HAP-1 (cell line): ENCODE measurements around the gene CALML5.

ENCODE experiments used
- DNase-seq, 2 experiments: peaks; one replicate each; pipeline ENCODE4 v3.0.0-alpha.2; 2016 to 2020; ENCODE audit warnings: low spot score in 2 of 2
- H3K27me3 ChIP-seq: fragments of 250-450 bp; sonication (Bioruptor Pico); 2 replicates; pipeline ENCODE4 v1.5.1; 2020; ENCODE audit warnings: low read depth, mild to moderate bottlenecking, moderate library complexity
- H3K36me3 ChIP-seq: fragments of 250-450 bp; sonication (Bioruptor Pico); replicated peaks from 2 replicates; pipeline ENCODE4 v1.5.1; 2020; ENCODE audit warnings: mild to moderate bottlenecking
- H3K4me1 ChIP-seq: fragments of 250-450 bp; sonication (Bioruptor Pico); 2 replicates; pipeline ENCODE4 v1.5.1; 2020; ENCODE audit warnings: mild to moderate bottlenecking
- H3K4me3 ChIP-seq: fragments of 250-450 bp; sonication (Bioruptor Pico); 2 replicates; pipeline ENCODE4 v1.5.1; 2020; ENCODE audit warnings: mild to moderate bottlenecking, moderate library complexity
- H3K9me3 ChIP-seq: fragments of 250-450 bp; sonication (Bioruptor Pico); 2 replicates; pipeline ENCODE4 v1.5.1; 2020; ENCODE audit warnings: mild to moderate bottlenecking, moderate library complexity
- in situ Hi-C: fragments of 300-500 bp; cut with MboI; formaldehyde crosslinking; loops from 3 replicates; pipeline ENCODE4 v1.14.3; 2020; ENCODE audit warnings: low sequenced_read_pairs, inconsistent platforms, mixed read lengths

The CALML5 gene

GRCh38 chr10:5499493-5500140 is at the start of gene CALML5:
Gene CALML5 (minus strand): TSS chr10:5499570. CDS start chr10:5499438, 132 bp downstream.
- H3K9me3 ChIP-seq = no peaks in the 10 kb centered on the region
- H3K4me1 ChIP-seq = no peaks in the 10 kb centered on the region
- in situ Hi-C loops = no loop called here
- H3K27me3 ChIP-seq = peaks cover 17% of the 10 kb centered on the region
- H3K36me3 ChIP-seq = no peaks in the 10 kb centered on the region
- DNase-seq = no peak
- H3K4me3 ChIP-seq = no peak within 1 kb of the TSS

DNA sequence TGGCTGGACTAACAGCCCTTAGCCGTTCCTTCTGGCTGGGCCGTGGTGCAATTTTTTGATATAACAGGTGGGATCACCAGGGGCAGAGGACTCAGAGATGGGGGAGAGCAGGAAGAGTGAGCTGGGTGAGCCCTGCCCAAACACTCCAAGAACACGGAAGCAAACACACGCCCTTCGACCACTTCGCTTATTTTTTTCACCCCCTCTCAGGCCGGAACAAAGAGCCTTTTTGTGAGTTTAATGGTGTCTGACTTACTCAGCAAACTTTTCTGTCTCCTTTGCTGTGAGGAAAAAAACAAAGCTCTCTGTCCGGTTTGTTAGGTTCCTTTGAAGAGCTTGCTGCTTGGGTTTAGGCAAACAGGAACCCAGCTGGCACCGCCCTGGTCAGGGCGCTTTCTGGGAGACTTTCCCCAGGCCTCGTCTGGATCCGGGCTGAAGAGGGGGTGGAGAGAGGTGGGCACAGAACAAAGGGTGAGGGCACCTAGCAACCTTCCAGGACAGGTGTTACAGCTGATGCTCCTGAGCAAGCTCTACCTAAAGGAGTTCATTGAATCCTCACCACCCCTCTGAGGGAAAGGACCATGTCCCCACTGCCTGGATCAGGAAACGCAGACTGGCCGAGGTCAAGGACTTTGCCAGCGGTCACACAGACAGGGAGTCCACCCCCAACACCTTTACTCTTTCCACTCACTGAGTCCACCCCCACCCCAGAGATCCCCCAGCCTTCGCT is 48.7 kb upstream of the CALML5 start:
- DNase-seq = no peak
- H3K27me3 ChIP-seq = no peaks in the 10 kb centered on the region
- H3K4me3 ChIP-seq = no peak overlapping the region
- no peaks in the 10 kb centered on the region; the same call in 1 of the 2 replicates for H3K9me3 ChIP-seq
- H3K4me1 ChIP-seq = no peaks in the 10 kb centered on the region
- no peaks in the 10 kb centered on the region for H3K36me3 ChIP-seq
- in situ Hi-C loops = no loop called here

GRCh38 chr10:5547681-5547930 is 48.2 kb upstream of the CALML5 start:
- in situ Hi-C loops = no loop called here
- peaks cover 3% of the 10 kb centered on the region; the same call in 1 of the 2 replicates for H3K27me3 ChIP-seq
- H3K4me1 ChIP-seq = no peaks in the 10 kb centered on the region
- DNase-seq = no peak
- H3K9me3 ChIP-seq = no peaks in the 10 kb centered on the region; the same call in 1 of the 2 replicates
- H3K4me3 ChIP-seq = no peak overlapping the region
- no peaks in the 10 kb centered on the region for H3K36me3 ChIP-seq

- in situ Hi-C loops = no loop called here
- Histone ChIP-seq H3K27me3 (peaks cover 3% of the 10 kb centered on the region; the same call in 1 of the 2 replicates), H3K36me3 (no peaks in the 10 kb centered on the region), H3K9me3 (no peaks in the 10 kb centered on the region; the same call in none of the 2 replicates), H3K4me1 (no peaks in the 10 kb centered on the region), H3K4me3 (no peak overlapping the region)
- no peak for DNase-seq
Observed at GRCh38 chr10:5546891-5547680, 47.7 kb upstream of the CALML5 start.

DNA sequence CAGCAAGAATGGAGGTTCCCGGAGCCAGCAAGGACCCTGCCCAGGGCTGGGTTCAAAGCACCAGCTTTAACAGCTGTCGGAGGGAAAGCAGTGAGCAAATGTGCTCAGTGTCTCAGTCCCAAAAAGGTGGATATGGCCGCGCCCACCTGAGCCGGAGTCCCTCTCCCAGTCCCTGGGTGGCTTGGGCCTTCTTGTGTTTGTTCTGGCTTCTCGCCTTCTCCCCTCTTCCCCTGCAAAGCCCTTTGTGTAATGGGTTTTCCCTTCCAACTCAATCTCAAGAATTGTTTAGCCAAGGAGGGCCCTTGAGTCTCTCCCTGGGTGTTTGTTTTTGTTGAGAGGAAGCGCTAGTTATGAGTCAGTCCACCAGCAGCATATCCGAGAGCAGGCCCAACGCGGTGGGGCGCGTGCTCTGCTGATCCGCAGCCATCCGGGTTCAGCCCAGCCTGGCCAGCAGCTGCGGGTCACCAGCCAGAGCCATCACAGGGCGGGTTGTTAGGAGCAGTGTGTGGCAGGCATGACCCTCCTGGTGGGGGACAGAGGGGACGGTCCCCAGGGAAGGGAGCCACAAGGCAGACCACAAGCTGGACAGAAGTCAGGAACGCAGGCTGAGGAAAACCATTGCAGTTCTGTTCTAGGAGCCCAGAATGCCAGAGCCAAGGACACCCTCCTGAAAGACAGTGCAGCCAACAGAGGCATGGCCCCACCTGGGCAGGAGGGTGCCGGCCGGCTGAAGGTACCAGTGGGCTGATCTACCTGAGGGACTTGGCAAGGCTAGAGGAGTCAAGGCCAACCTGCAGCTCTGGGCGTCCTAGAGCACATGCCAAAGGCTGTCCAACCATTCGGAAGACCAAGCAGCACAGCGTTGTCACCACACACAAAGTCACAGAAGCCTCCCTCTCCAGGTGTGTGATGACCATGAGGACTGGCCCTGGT is 46.7 kb upstream of the CALML5 start:
- in situ Hi-C loops = no loop called here

DNA sequence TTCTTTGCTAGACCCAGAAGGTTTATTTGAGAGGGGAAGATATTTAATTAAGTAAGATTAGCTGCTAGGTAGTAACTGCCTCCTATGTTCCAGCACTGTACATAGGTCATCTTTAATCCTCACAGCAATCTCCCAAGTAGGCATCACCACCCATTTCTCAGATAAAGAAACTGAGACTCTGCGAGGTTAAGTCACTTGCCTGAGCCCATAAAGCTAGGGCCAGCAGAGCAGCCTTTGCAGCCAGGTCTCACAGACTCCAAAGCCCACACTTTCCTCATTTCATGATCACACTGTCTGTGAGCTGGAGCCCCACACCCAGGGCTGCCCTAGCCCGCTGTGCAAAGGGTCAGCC is 46.0 kb upstream of the CALML5 start:
- in situ Hi-C loops = no loop called here
- H3K4me3 ChIP-seq = no peak overlapping the region
- no peaks in the 10 kb centered on the region for H3K36me3 ChIP-seq
- H3K4me1 ChIP-seq = no peaks in the 10 kb centered on the region
- DNase-seq = no peak
- no peaks in the 10 kb centered on the region; the same call in none of the 2 replicates for H3K9me3 ChIP-seq
- H3K27me3 ChIP-seq = peaks cover 3% of the 10 kb centered on the region; the same call in 1 of the 2 replicates

More for the DNA sequence above, 46.7 kb upstream of the CALML5 start:
- Histone ChIP-seq H3K27me3 (peaks cover 3% of the 10 kb centered on the region; the same call in 1 of the 2 replicates), H3K4me3 (no peak overlapping the region), H3K9me3 (no peaks in the 10 kb centered on the region; the same call in none of the 2 replicates), H3K36me3 (no peaks in the 10 kb centered on the region), H3K4me1 (no peaks in the 10 kb centered on the region)
- no peak for DNase-seq

DNA sequence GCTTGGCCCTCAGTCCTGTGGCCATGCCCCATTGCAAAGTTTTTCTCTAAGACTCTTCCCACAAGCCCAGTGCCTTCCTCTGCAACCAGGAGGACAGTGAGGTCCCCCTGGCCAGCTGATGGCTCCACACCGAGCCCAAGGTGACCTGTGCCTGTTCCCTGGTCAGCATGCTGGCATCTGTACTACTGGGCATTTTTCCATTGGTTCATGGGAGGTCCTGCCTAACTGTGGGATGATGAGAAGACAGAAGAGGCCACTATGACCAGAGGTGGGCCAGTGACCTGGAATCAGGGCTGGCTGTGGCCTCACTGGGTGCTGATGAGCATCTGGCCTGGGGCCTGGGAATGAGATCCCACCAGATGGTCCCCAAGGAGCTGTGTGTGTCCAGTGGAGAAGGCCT is 45.6 kb upstream of the CALML5 start:
- Histone ChIP-seq H3K4me3 (no peak overlapping the region), H3K36me3 (no peaks in the 10 kb centered on the region), H3K27me3 (peaks cover 3% of the 10 kb centered on the region; the same call in 1 of the 2 replicates), H3K4me1 (no peaks in the 10 kb centered on the region), H3K9me3 (no peaks in the 10 kb centered on the region; the same call in none of the 2 replicates)
- no peak for DNase-seq
- in situ Hi-C loops = no loop called here

GRCh38 chr10:5544216-5544805 is 44.9 kb upstream of the CALML5 start:
- Histone ChIP-seq H3K27me3 (peaks cover 3% of the 10 kb centered on the region; the same call in 1 of the 2 replicates), H3K9me3 (no peaks in the 10 kb centered on the region; the same call in none of the 2 replicates), H3K4me1 (no peaks in the 10 kb centered on the region), H3K36me3 (no peaks in the 10 kb centered on the region), H3K4me3 (no peak overlapping the region)
- in situ Hi-C loops = no loop called here
- DNase-seq = no peak

DNA sequence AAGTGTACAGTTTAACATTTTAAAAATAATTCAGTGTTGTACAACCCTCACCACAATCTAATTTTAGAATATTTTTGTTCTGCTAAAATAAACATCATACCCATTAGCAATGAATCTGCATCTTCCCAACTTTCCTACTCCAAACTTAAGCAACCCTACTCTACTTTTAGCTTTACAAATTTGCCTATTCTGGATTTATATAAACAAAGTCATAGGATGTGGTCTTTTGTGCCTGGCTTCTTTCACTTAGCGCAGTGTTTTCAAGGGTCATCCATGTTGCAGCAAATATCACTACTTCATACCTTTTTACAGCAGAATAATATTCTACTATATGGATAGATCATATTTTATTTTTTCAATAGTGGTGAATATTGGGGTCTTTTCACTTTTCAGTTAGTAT is 44.3 kb upstream of the CALML5 start:
- DNase-seq = no peak
- H3K4me3 ChIP-seq = no peak overlapping the region
- in situ Hi-C loops = no loop called here
- H3K4me1 ChIP-seq = no peaks in the 10 kb centered on the region
- no peaks in the 10 kb centered on the region; the same call in none of the 2 replicates for H3K9me3 ChIP-seq
- H3K27me3 ChIP-seq = peaks cover 3% of the 10 kb centered on the region; the same call in 1 of the 2 replicates
- H3K36me3 ChIP-seq = no peaks in the 10 kb centered on the region

DNA sequence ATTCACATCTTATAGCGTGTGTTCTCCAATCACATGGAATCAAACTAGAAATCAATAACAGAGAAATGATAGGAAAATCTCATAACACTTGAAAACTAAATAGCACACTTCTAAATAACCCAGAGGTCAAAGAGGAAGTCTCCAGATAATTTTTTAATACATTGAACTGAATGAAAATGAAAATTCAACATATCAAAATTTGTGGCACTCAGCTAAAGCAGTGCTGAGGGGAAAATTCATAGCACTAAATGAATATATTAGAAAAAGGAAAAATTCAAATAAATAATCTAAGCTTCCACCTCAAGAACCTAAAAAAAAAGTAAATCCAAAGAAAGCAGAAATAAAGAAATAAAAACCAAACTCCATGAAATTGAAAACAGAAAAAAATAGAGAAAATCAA is 42.7 kb upstream of the CALML5 start:
- Histone ChIP-seq H3K4me1 (no peaks in the 10 kb centered on the region), H3K9me3 (no peaks in the 10 kb centered on the region; the same call in none of the 2 replicates), H3K27me3 (peaks cover 3% of the 10 kb centered on the region; the same call in 1 of the 2 replicates), H3K4me3 (no peak overlapping the region), H3K36me3 (no peaks in the 10 kb centered on the region)
- in situ Hi-C loops = no loop called here
- no peak for DNase-seq

DNA sequence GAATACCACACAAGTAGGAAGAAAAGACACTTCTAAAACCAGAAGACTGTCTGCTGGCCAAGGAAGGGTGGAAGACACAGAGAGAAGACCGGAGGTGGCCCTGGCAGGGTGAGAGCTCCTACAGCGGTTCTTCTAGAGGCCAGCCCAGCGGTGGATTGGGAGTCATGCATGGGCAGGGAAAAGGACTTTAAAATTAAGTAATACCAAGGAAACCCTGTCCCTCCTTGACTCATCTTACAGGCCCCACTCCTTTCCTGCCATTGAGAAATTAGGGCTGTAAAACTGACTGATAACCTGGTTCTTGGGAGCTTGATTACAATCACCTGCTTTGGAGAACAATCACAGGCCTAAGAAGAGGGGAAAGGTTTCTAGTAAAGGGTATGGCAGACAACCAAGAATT is 41.5 kb upstream of the CALML5 start:
- no peak for DNase-seq
- in situ Hi-C loops = no loop called here
- Histone ChIP-seq H3K27me3 (peaks cover 3% of the 10 kb centered on the region; the same call in 1 of the 2 replicates), H3K9me3 (no peaks in the 10 kb centered on the region; the same call in none of the 2 replicates), H3K36me3 (no peaks in the 10 kb centered on the region), H3K4me1 (no peaks in the 10 kb centered on the region), H3K4me3 (no peak overlapping the region)

- in situ Hi-C loops = no loop called here
Observed at GRCh38 chr10:5540080-5540479, 40.7 kb upstream of the CALML5 start.

More at GRCh38 chr10:5540080-5540479, 40.7 kb upstream of the CALML5 start:
- Histone ChIP-seq H3K9me3 (no peaks in the 10 kb centered on the region; the same call in none of the 2 replicates), H3K4me3 (no peak overlapping the region), H3K4me1 (no peaks in the 10 kb centered on the region), H3K36me3 (no peaks in the 10 kb centered on the region), H3K27me3 (peaks cover 3% of the 10 kb centered on the region; the same call in 1 of the 2 replicates)
- DNase-seq = no peak
